GM23338 (cell line): ENCODE data around the gene APOBEC3F. TPM values are rescaled to one million over a fixed set of nuclear protein-coding genes. Genes with fewer than 3 reads are reported as not detected.
"Not testable (repeated sequence)": the region's sequence is repeated elsewhere in the genome, so short reads cannot be mapped to it uniquely, and the experiment has no call there.

Experiments used
- ATAC-seq: fragments of 200-7000 bp; cut with Tn5 transposase; 3 replicates; pipeline ENCODE4 v1.9.1; 2020
- DNase-seq: peaks from one replicate; pipeline ENCODE4 v3.0.0-alpha.2; 2015; ENCODE audit warnings: low spot score
- H2AFZ ChIP-seq: fragments of 200-600 bp; sonication (generic); 2 replicates; pipeline ENCODE4 v1.8.0; 2016; ENCODE audit warnings: antibody characterized with exemption, mild to moderate bottlenecking, moderate library complexity
- H3F3A ChIP-seq: fragments of 200-600 bp; sonication (generic); replicated peaks from 2 replicates; pipeline ENCODE4 v1.8.0; 2017; ENCODE audit warnings: antibody characterized with exemption, mixed run types, low read depth
- H3K27ac ChIP-seq: fragments of 200-600 bp; sonication (generic); 2 replicates; pipeline ENCODE4 v1.6.1; 2016; ENCODE audit warnings: low read depth
- H3K27me3 ChIP-seq: fragments of 200-600 bp; sonication (generic); 2 replicates; pipeline ENCODE4 v1.8.0; 2016; ENCODE audit warnings: mild to moderate bottlenecking, mixed run types, moderate library complexity; ENCODE audit not compliant: insufficient read depth
- H3K36me3 ChIP-seq: fragments of 200-600 bp; sonication (generic); 2 replicates; pipeline ENCODE4 v1.8.0; 2016; ENCODE audit warnings: mild to moderate bottlenecking; ENCODE audit not compliant: insufficient read depth
- H3K4me1 ChIP-seq: fragments of 200-600 bp; sonication (generic); 2 replicates; pipeline ENCODE4 v1.8.0; 2016; ENCODE audit warnings: mild to moderate bottlenecking, moderate library complexity; ENCODE audit not compliant: insufficient read depth
- H3K4me2 ChIP-seq: fragments of 200-600 bp; sonication (generic); 2 replicates; pipeline ENCODE4 v1.7.1; 2017; ENCODE audit warnings: mixed run types
- H3K4me3 ChIP-seq: fragments of 200-600 bp; sonication (generic); 2 replicates; pipeline ENCODE4 v1.6.1; 2016; ENCODE audit warnings: mixed run types
- H3K79me2 ChIP-seq: fragments of 200-600 bp; sonication (generic); replicated peaks from 2 replicates; pipeline ENCODE4 v1.8.0; 2017; ENCODE audit warnings: mild to moderate bottlenecking; ENCODE audit not compliant: insufficient read depth
- H3K9me2 ChIP-seq: fragments of 200-600 bp; sonication (generic); 2 replicates; pipeline ENCODE4 v1.8.0; 2017; ENCODE audit not compliant: insufficient read depth
- H4K20me1 ChIP-seq: fragments of 200-600 bp; sonication (generic); replicated peaks from 2 replicates; pipeline ENCODE4 v1.8.0; 2017; ENCODE audit warnings: mild to moderate bottlenecking; ENCODE audit not compliant: insufficient read depth
- H3K27ac Mint-ChIP-seq: 2 replicates; pipeline ENCODE4 v1.8.0; 2020; ENCODE audit warnings: inconsistent platforms, mild to moderate bottlenecking, moderate library complexity, mixed read lengths
- H3K27me3 Mint-ChIP-seq: 3 replicates; pipeline ENCODE4 v1.8.0; 2022; ENCODE audit warnings: low read depth, mild to moderate bottlenecking, moderate library complexity, mixed read lengths, inconsistent platforms; ENCODE audit not compliant: insufficient read depth, poor library complexity
- H3K36me3 Mint-ChIP-seq: 3 replicates; pipeline ENCODE4 v1.8.0; 2021; ENCODE audit warnings: low read depth, mild to moderate bottlenecking, inconsistent platforms, moderate library complexity, mixed read lengths
- H3K4me1 Mint-ChIP-seq: 3 replicates; pipeline ENCODE4 v1.8.0; 2020; ENCODE audit warnings: mild to moderate bottlenecking, inconsistent platforms, mixed read lengths
- H3K4me3 Mint-ChIP-seq: 3 replicates; pipeline ENCODE4 v1.8.0; 2021; ENCODE audit warnings: moderate library complexity, mild to moderate bottlenecking, inconsistent platforms, mixed read lengths
- H3K9me3 Mint-ChIP-seq: 3 replicates; pipeline ENCODE4 v1.8.0; 2020; ENCODE audit warnings: moderate library complexity, mild to moderate bottlenecking, inconsistent platforms, mixed read lengths
- CREB1 ChIP-seq: fragments of 250-450 bp; sonication (Bioruptor Pico); IDR thresholded peaks from 2 replicates; pipeline ENCODE4 v1.5.0; 2020; ENCODE audit warnings: low read depth, mild to moderate bottlenecking, moderate library complexity
- ETS1 ChIP-seq: IDR thresholded peaks from 2 replicates; pipeline ENCODE4 v1.6.1; 2016; ENCODE audit warnings: antibody characterized with exemption
- EZH2 ChIP-seq: fragments of 200-600 bp; sonication (generic); IDR thresholded peaks from one replicate; pipeline ENCODE4 v1.8.0; 2017; ENCODE audit warnings: antibody characterized with exemption, mild to moderate bottlenecking, low read depth; ENCODE audit not compliant: unreplicated experiment
- NANOG ChIP-seq: IDR thresholded peaks from 2 replicates; pipeline ENCODE4 v1.6.1; 2016; ENCODE audit warnings: antibody characterized with exemption, borderline replicate concordance
- REST ChIP-seq: IDR thresholded peaks from one replicate; pipeline ENCODE4 v1.6.1; 2018; ENCODE audit warnings: antibody characterized with exemption; ENCODE audit not compliant: unreplicated experiment
- STAT1 ChIP-seq: IDR thresholded peaks from one replicate; pipeline ENCODE4 v1.6.1; 2016; ENCODE audit warnings: antibody characterized with exemption; ENCODE audit not compliant: unreplicated experiment
- ZNF114 ChIP-seq: fragments of 250-450 bp; sonication (Bioruptor Pico); IDR thresholded peaks from 2 replicates; pipeline ENCODE4 v1.5.0; 2020; ENCODE audit warnings: mild to moderate bottlenecking, moderate library complexity
- ZNF331 ChIP-seq: fragments of 250-450 bp; sonication (Bioruptor Pico); IDR thresholded peaks from 2 replicates; pipeline ENCODE4 v1.5.0; 2020; ENCODE audit warnings: low read depth, mild to moderate bottlenecking, moderate library complexity
- polyA plus RNA-seq: library from polyadenylated mRNA; unstranded; fragments of >200 nt; fragmentation: Nextera tagmentation; extraction: Ambion mirVana; gene quantifications from 2 replicates; pipeline ENCODE4 v1.2.1, GENCODE V29; 2016
- total RNA-seq: library from RNA; depleted of rRNA; stranded (reverse); fragments of >200 nt; shearing (Covaris generic); gene quantifications from 2 replicates; pipeline ENCODE4 v1.2.3, GENCODE V29; 2014
- TF ChIP-seq, protein P1 (sequence below), 2 experiments: fragments of 200-600 bp in 1 of 2; sonication (generic) in 1 of 2; conservative IDR thresholded peaks; 2 replicates each; pipeline versions ENCODE4 v1.5.1 to v1.6.1; 2016 to 2017; ENCODE audit warnings: antibody characterized with exemption in 2 of 2, low read depth in 2 of 2, mild to moderate bottlenecking in 2 of 2, moderate library complexity in 1 of 2

The APOBEC3F gene
- total and polyA plus RNA-seq, 2 experiments from 2014 or later, result 3.4 TPM

DNA sequence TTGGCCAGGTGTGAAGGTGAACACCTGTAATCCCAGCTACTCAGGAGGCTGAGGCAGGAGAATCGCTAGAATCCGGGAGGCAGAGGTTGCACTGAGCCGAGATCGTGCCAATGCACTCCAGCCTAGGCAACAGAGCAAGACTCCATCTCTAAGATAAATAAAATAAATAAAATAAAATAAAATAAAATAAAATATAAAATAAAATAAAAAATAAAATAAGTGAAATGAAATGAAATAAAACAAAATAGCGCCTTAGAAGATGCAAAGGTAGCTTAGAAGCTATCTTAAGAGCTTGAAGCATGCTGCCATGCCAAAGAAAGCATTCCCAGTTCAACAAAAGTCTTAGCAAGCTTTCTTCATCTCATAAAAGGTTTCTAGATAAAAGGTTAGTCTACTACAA, 33.5 kb upstream of the APOBEC3F start:
- no peaks in the 10 kb centered on the region for H3K36me3 Mint-ChIP-seq
- no peak overlapping the region for H3K27ac Mint-ChIP-seq
- peaks cover 13% of the 10 kb centered on the region for H3K27me3 Mint-ChIP-seq

GRCh38 chr22:39008271-39008850, 32.3 kb upstream of the APOBEC3F start:
- not testable (repeated sequence) for H3K27me3 ChIP-seq, H3K36me3 Mint-ChIP-seq, H3K4me1 Mint-ChIP-seq, H3F3A ChIP-seq, H3K4me3 ChIP-seq, H3K4me3 Mint-ChIP-seq, H2AFZ ChIP-seq, H3K27ac Mint-ChIP-seq, H3K79me2 ChIP-seq, H3K27ac ChIP-seq, DNase-seq, H3K9me2 ChIP-seq, H3K36me3 ChIP-seq, H3K4me1 ChIP-seq, H4K20me1 ChIP-seq, H3K9me3 Mint-ChIP-seq, ATAC-seq, H3K4me2 ChIP-seq
- H3K27me3 Mint-ChIP-seq, result peaks cover 14% of the 10 kb centered on the region

More for the DNA sequence above, 33.5 kb upstream of the APOBEC3F start:
- H3K79me2 ChIP-seq, result no peaks in the 10 kb centered on the region
- DNase-seq, result no peak
- ATAC-seq, result no peak
- H3K9me3 Mint-ChIP-seq, result no peaks in the 10 kb centered on the region
- H3K4me1 ChIP-seq, result peaks cover 8% of the 10 kb centered on the region; the same call in 1 of the 2 replicates
- H3K27ac ChIP-seq, result no peak overlapping the region
- H3K4me2 ChIP-seq, result no peak overlapping the region
- H3K4me1 Mint-ChIP-seq, result peaks cover 7% of the 10 kb centered on the region; the same call in 2 of the 3 replicates
- peaks cover 2% of the 10 kb centered on the region; the same call in 1 of the 2 replicates for H3F3A ChIP-seq
- no peaks in the 10 kb centered on the region for H3K27me3 ChIP-seq
- TF ChIP-seq ETS1, result no peak
- TF ChIP-seq CREB1, result no peak
- TF ChIP-seq EZH2, result no peak
- no peak for TF ChIP-seq ZNF331
- no peak for TF ChIP-seq STAT1
- no peak for TF ChIP-seq NANOG
- TF ChIP-seq ZNF114 (CRISPR knock-in tag), result no peak
- TF ChIP-seq, protein P1, sequence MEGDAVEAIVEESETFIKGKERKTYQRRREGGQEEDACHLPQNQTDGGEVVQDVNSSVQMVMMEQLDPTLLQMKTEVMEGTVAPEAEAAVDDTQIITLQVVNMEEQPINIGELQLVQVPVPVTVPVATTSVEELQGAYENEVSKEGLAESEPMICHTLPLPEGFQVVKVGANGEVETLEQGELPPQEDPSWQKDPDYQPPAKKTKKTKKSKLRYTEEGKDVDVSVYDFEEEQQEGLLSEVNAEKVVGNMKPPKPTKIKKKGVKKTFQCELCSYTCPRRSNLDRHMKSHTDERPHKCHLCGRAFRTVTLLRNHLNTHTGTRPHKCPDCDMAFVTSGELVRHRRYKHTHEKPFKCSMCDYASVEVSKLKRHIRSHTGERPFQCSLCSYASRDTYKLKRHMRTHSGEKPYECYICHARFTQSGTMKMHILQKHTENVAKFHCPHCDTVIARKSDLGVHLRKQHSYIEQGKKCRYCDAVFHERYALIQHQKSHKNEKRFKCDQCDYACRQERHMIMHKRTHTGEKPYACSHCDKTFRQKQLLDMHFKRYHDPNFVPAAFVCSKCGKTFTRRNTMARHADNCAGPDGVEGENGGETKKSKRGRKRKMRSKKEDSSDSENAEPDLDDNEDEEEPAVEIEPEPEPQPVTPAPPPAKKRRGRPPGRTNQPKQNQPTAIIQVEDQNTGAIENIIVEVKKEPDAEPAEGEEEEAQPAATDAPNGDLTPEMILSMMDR (conservative IDR thresholded peaks at IDR 0.05; ENCODE audit: low read depth in 2 of 2), result no peak
- TF ChIP-seq REST, result no peak
- H2AFZ ChIP-seq, result no peak overlapping the region
- H3K4me3 Mint-ChIP-seq, result no peak overlapping the region
- no peaks in the 10 kb centered on the region for H3K9me2 ChIP-seq
- H3K4me3 ChIP-seq, result no peak overlapping the region
- no peaks in the 10 kb centered on the region for H4K20me1 ChIP-seq
- H3K36me3 ChIP-seq, result no peaks in the 10 kb centered on the region
